Astrocyte (in vitro differentiated cells and primary cell): ENCODE measurements around the gene SH3GL2.

ENCODE experiments used
- EZH2 ChIP-seq: IDR thresholded peaks from 2 replicates; pipeline ENCODE4 v1.6.1; 2012; ENCODE audit warnings: mild to moderate bottlenecking, low read length, inconsistent platforms; ENCODE audit not compliant: insufficient read depth
- TF ChIP-seq, protein P1 (sequence below): IDR thresholded peaks from 2 replicates; pipeline ENCODE4 v1.5.1; 2011; ENCODE audit warnings: low read depth, mild to moderate bottlenecking, inconsistent platforms, low read length, moderate library complexity; ENCODE audit not compliant: insufficient read depth

DNA sequence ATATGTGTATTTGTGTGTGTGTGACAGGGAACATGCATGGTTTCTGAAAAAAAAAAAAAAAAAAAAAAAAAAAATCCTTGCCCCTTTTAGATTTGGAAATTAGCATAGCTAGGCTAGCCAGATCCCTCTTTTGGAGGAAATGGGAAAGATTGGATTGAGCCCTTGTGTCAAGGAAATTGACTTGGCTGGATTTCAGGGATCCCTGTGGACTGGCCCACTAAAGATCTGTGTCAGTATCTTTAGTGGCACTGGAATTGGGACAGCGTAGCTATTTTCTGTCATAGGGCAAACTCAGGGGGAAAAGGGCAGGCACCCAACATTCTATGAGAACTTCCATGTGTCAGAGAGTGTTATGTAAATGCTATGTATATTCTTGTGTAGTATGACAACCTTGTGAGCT is 35.4 kb downstream of the SH3GL2 start:
- TF ChIP-seq EZH2: no peak
- TF ChIP-seq, protein P1, sequence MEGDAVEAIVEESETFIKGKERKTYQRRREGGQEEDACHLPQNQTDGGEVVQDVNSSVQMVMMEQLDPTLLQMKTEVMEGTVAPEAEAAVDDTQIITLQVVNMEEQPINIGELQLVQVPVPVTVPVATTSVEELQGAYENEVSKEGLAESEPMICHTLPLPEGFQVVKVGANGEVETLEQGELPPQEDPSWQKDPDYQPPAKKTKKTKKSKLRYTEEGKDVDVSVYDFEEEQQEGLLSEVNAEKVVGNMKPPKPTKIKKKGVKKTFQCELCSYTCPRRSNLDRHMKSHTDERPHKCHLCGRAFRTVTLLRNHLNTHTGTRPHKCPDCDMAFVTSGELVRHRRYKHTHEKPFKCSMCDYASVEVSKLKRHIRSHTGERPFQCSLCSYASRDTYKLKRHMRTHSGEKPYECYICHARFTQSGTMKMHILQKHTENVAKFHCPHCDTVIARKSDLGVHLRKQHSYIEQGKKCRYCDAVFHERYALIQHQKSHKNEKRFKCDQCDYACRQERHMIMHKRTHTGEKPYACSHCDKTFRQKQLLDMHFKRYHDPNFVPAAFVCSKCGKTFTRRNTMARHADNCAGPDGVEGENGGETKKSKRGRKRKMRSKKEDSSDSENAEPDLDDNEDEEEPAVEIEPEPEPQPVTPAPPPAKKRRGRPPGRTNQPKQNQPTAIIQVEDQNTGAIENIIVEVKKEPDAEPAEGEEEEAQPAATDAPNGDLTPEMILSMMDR: no peak
